ENCODE data around the gene CBFA2T3.

The CBFA2T3 gene

GRCh38 chr16:88993166-88993761, 16.3 kb upstream of the CBFA2T3 start:
- ATAC-seq (no peak), DNase-seq (no peak)
- Mint-ChIP-seq H3K4me3 (no peak overlapping the region), H3K4me1 (peaks cover 9% of the 10 kb centered on the region), H3K27me3 (peaks cover 19% of the 10 kb centered on the region), H3K9me3 (peaks cover 6 to 10% of the 10 kb centered on the region in 2 donors), H3K27ac (no peak overlapping the region)

- Mint-ChIP-seq H3K27me3 (peaks cover 19% of the 10 kb centered on the region), H3K4me3 (no peak overlapping the region), H3K9me3 (peaks cover 3 to 6% of the 10 kb centered on the region in 2 donors), H3K4me1 (peaks cover 9% of the 10 kb centered on the region), H3K27ac (no peak overlapping the region)
- no peak for ATAC-seq
- no peak for DNase-seq
Measured at GRCh38 chr16:88992351-88993165, 15.6 kb upstream of the CBFA2T3 start.

GRCh38 chr16:88991813-88992350, 14.9 kb upstream of the CBFA2T3 start:
- peaks cover 9% of the 10 kb centered on the region for H3K4me1 Mint-ChIP-seq
- peaks cover 19% of the 10 kb centered on the region for H3K27me3 Mint-ChIP-seq
- H3K4me3 Mint-ChIP-seq: no peak overlapping the region

GRCh38 chr16:88989852-88990547, 13.0 kb upstream of the CBFA2T3 start:
- ATAC-seq (no peak), DNase-seq (no peak)
- no peak overlapping the region for H3K27ac Mint-ChIP-seq
- H3K4me1 Mint-ChIP-seq: peaks cover 9% of the 10 kb centered on the region
- H3K4me3 Mint-ChIP-seq: no peak overlapping the region
- H3K9me3 Mint-ChIP-seq: no peaks in the 10 kb centered on the region
- H3K27me3 Mint-ChIP-seq: peaks cover 12% of the 10 kb centered on the region

More at GRCh38 chr16:88991813-88992350, 14.9 kb upstream of the CBFA2T3 start:
- Mint-ChIP-seq H3K9me3 (no peaks in the 10 kb centered on the region), H3K27ac (no peak overlapping the region)
- DNase-seq: no peak
- no peak for ATAC-seq

GRCh38 chr16:88988980-88989811, 12.2 kb upstream of the CBFA2T3 start:
- Mint-ChIP-seq H3K4me3 (no peak overlapping the region), H3K9me3 (no peaks in the 10 kb centered on the region), H3K27me3 (peaks cover 4% of the 10 kb centered on the region), H3K27ac (no peak overlapping the region), H3K4me1 (peaks cover 9% of the 10 kb centered on the region)
- DNase-seq: no peak
- peak; percentile 45 for ATAC-seq

- Mint-ChIP-seq H3K27me3 (peaks cover 17% of the 10 kb centered on the region), H3K9me3 (no peaks in the 10 kb centered on the region), H3K4me3 (no peak overlapping the region), H3K27ac (no peak overlapping the region), H3K4me1 (peaks cover 19% of the 10 kb centered on the region)
- DNase-seq: no peak
- ATAC-seq: no peak
Measured at GRCh38 chr16:88985521-88985920, 8.5 kb upstream of the CBFA2T3 start.

- Mint-ChIP-seq H3K27me3 (peaks cover 24% of the 10 kb centered on the region), H3K4me3 (no peak overlapping the region), H3K9me3 (peaks cover 0 to 10% of the 10 kb centered on the region in 2 donors), H3K4me1 (peaks cover 23% of the 10 kb centered on the region), H3K27ac (no peak overlapping the region)
- ATAC-seq (peak; percentile 51), DNase-seq (no peak)
Measured at GRCh38 chr16:88983771-88984687, 7.0 kb upstream of the CBFA2T3 start.

- Mint-ChIP-seq H3K9me3 (peaks cover 0 to 10% of the 10 kb centered on the region in 2 donors), H3K27ac (no peak overlapping the region)
- no peak for ATAC-seq
Measured at GRCh38 chr16:88983165-88983564, 6.2 kb upstream of the CBFA2T3 start.

GRCh38 chr16:88982286-88983084, 5.5 kb upstream of the CBFA2T3 start:
- DNase-seq (no peak), ATAC-seq (no peak)
- Mint-ChIP-seq H3K9me3 (peaks cover 0 to 10% of the 10 kb centered on the region in 2 donors), H3K4me3 (no peak overlapping the region), H3K4me1 (peaks cover 32% of the 10 kb centered on the region), H3K27me3 (peaks cover 40% of the 10 kb centered on the region), H3K27ac (no peak overlapping the region)

More at GRCh38 chr16:88983165-88983564, 6.2 kb upstream of the CBFA2T3 start:
- H3K27me3 Mint-ChIP-seq: peaks cover 33% of the 10 kb centered on the region
- peaks cover 31% of the 10 kb centered on the region for H3K4me1 Mint-ChIP-seq
- H3K4me3 Mint-ChIP-seq: no peak overlapping the region
- DNase-seq: no peak

- ATAC-seq (no peak), DNase-seq (no peak)
- Mint-ChIP-seq H3K4me3 (no peak overlapping the region), H3K27ac (no peak overlapping the region), H3K4me1 (peaks cover 56% of the 10 kb centered on the region), H3K27me3 (peaks cover 70% of the 10 kb centered on the region), H3K9me3 (peaks cover 0 to 10% of the 10 kb centered on the region in 2 donors)
Measured at GRCh38 chr16:88979353-88980015, 2.5 kb upstream of the CBFA2T3 start.

GRCh38 chr16:88978608-88979346, 1.8 kb upstream of the CBFA2T3 start:
- peaks cover 59% of the 10 kb centered on the region for H3K4me1 Mint-ChIP-seq
- DNase-seq (no peak), ATAC-seq (no peak)
- H3K27ac Mint-ChIP-seq: no peak overlapping the region
- peaks cover 77% of the 10 kb centered on the region for H3K27me3 Mint-ChIP-seq
- peaks cover 0 to 10% of the 10 kb centered on the region in 2 donors for H3K9me3 Mint-ChIP-seq
- H3K4me3 Mint-ChIP-seq: peak overlapping the region in 1 of 2 donors; percentile 6

GRCh38 chr16:88977812-88978607, 1.0 kb upstream of the CBFA2T3 start:
- peaks cover 52% of the 10 kb centered on the region for H3K4me1 Mint-ChIP-seq
- peaks cover 0 to 10% of the 10 kb centered on the region in 2 donors for H3K9me3 Mint-ChIP-seq
- no peak for DNase-seq
- no peak overlapping the region for H3K27ac Mint-ChIP-seq
- ATAC-seq: no peak
- H3K27me3 Mint-ChIP-seq: peaks cover 83% of the 10 kb centered on the region
- no peak overlapping the region for H3K4me3 Mint-ChIP-seq
